Measurements from ENCODE around the gene DDX43. TPM values are rescaled to one million over a fixed set of nuclear protein-coding genes. Genes with fewer than 3 reads are reported as not detected.

Gene DDX43
- total and polyA plus RNA-seq, 4 donors, result 0.13 to 0.75 (median 0.22) TPM

DNA sequence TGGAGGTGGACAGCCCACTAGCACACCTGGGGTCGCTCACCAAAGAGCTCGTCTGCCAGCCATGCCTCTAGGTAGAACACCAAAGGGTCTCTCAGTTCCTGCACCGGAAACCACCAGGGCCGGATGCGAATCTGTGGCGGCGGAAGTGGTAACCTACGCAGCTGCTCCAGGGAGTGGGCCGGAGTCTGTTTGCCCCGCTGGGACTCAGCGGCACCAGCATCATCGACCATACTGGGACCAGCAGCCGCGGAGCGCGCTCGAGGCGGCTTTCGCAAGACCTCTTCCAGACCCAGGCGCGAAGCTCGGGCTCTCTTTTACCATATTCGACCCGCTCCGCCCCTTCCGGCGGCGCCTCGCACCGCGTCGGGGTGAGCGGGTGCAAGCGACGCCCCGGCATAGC is 25.1 kb upstream of the DDX43 start, which contains the start of gene OOEP:
Gene OOEP (minus strand): TSS at position 335 of the 400 bp plus-strand sequence. CDS start 105 bp downstream, at position 230.
- 96% methylated on average over 36 of the region's 36 CpGs for WGBS
- Histone ChIP-seq H3K27ac (ENCODE audit: low read depth in 1 of 2, low read length in 2 of 2) (no peak within 1 kb of the TSS), H3K9ac (ENCODE audit: low read depth in 1 of 2, low read length in 2 of 2) (no peak within 1 kb of the TSS), H3K4me1 (ENCODE audit: control insufficient read depth in 4 of 4, insufficient read depth in 4 of 4, low read length in 3 of 4) (no peaks in the 10 kb centered on the region), H3K36me3 (ENCODE audit: control insufficient read depth in 4 of 4, insufficient read depth in 3 of 4, low read depth in 1 of 4, low read length in 3 of 4) (no peaks in the 10 kb centered on the region), H3K27me3 (ENCODE audit: control insufficient read depth in 4 of 4, insufficient read depth in 4 of 4, low read length in 3 of 4) (no peaks in the 10 kb centered on the region), H3K4me3 (ENCODE audit: low read depth in 1 of 3, low read length in 3 of 3) (no peak within 1 kb of the TSS), H3K9me3 (ENCODE audit: control insufficient read depth in 4 of 4, low read length in 3 of 4) (peaks cover 0 to 7% (median 3%) of the 10 kb centered on the region in 4 donors)
- no peak for TF ChIP-seq ATF3 (IDR thresholded peaks at IDR 0.05)
- TF ChIP-seq, protein P1, sequence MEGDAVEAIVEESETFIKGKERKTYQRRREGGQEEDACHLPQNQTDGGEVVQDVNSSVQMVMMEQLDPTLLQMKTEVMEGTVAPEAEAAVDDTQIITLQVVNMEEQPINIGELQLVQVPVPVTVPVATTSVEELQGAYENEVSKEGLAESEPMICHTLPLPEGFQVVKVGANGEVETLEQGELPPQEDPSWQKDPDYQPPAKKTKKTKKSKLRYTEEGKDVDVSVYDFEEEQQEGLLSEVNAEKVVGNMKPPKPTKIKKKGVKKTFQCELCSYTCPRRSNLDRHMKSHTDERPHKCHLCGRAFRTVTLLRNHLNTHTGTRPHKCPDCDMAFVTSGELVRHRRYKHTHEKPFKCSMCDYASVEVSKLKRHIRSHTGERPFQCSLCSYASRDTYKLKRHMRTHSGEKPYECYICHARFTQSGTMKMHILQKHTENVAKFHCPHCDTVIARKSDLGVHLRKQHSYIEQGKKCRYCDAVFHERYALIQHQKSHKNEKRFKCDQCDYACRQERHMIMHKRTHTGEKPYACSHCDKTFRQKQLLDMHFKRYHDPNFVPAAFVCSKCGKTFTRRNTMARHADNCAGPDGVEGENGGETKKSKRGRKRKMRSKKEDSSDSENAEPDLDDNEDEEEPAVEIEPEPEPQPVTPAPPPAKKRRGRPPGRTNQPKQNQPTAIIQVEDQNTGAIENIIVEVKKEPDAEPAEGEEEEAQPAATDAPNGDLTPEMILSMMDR (IDR thresholded peaks at IDR 0.05; ENCODE audit: low read depth, low read length, missing input control), result no peak
- TF ChIP-seq NR2F2 (IDR thresholded peaks at IDR 0.05), result no peak
- no peak for TF ChIP-seq SP1 (IDR thresholded peaks at IDR 0.05)
- TF ChIP-seq RXRA (IDR thresholded peaks at IDR 0.05), result no peak
- TF ChIP-seq MAX (IDR thresholded peaks at IDR 0.05), result no peak
- TF ChIP-seq GABPA (IDR thresholded peaks at IDR 0.05 in 1 of 2, conservative IDR thresholded peaks at IDR 0.05 in 1 of 2), result no peak
- no peak for TF ChIP-seq ZBTB33 (IDR thresholded peaks at IDR 0.05)
- TF ChIP-seq HNF4A (conservative IDR thresholded peaks at IDR 0.05), result no peak
- TF ChIP-seq, protein P2, sequence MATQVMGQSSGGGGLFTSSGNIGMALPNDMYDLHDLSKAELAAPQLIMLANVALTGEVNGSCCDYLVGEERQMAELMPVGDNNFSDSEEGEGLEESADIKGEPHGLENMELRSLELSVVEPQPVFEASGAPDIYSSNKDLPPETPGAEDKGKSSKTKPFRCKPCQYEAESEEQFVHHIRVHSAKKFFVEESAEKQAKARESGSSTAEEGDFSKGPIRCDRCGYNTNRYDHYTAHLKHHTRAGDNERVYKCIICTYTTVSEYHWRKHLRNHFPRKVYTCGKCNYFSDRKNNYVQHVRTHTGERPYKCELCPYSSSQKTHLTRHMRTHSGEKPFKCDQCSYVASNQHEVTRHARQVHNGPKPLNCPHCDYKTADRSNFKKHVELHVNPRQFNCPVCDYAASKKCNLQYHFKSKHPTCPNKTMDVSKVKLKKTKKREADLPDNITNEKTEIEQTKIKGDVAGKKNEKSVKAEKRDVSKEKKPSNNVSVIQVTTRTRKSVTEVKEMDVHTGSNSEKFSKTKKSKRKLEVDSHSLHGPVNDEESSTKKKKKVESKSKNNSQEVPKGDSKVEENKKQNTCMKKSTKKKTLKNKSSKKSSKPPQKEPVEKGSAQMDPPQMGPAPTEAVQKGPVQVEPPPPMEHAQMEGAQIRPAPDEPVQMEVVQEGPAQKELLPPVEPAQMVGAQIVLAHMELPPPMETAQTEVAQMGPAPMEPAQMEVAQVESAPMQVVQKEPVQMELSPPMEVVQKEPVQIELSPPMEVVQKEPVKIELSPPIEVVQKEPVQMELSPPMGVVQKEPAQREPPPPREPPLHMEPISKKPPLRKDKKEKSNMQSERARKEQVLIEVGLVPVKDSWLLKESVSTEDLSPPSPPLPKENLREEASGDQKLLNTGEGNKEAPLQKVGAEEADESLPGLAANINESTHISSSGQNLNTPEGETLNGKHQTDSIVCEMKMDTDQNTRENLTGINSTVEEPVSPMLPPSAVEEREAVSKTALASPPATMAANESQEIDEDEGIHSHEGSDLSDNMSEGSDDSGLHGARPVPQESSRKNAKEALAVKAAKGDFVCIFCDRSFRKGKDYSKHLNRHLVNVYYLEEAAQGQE (IDR thresholded peaks at IDR 0.05), result no peak
- no peak for TF ChIP-seq TAF1 (conservative IDR thresholded peaks at IDR 0.05)
- no peak for DNase-seq (ENCODE audit: low spot score)

- Histone ChIP-seq H3K9ac (ENCODE audit: low read depth in 1 of 2, low read length in 2 of 2) (no peak overlapping the region), H3K27me3 (ENCODE audit: control insufficient read depth in 4 of 4, insufficient read depth in 4 of 4, low read length in 3 of 4) (no peaks in the 10 kb centered on the region), H3K9me3 (ENCODE audit: control insufficient read depth in 4 of 4, low read length in 3 of 4) (peaks cover 0 to 7% (median 3%) of the 10 kb centered on the region in 4 donors), H3K36me3 (ENCODE audit: control insufficient read depth in 4 of 4, insufficient read depth in 3 of 4, low read depth in 1 of 4, low read length in 3 of 4) (no peaks in the 10 kb centered on the region), H3K4me3 (ENCODE audit: low read depth in 1 of 3, low read length in 3 of 3) (no peak overlapping the region), H3K27ac (ENCODE audit: low read depth in 1 of 2, low read length in 2 of 2) (no peak overlapping the region), H3K4me1 (ENCODE audit: control insufficient read depth in 4 of 4, insufficient read depth in 4 of 4, low read length in 3 of 4) (no peaks in the 10 kb centered on the region)
- no peak for DNase-seq (ENCODE audit: low spot score)
- WGBS, result 96% methylated on average over 4 of the region's 4 CpGs
- TF ChIP-seq RXRA (IDR thresholded peaks at IDR 0.05) (no peak), RAD21 (IDR thresholded peaks at IDR 0.05) (no peak), YY1 (IDR thresholded peaks at IDR 0.05) (no peak), FOXA2 (IDR thresholded peaks at IDR 0.05) (no peak), FOXA1 (IDR thresholded peaks at IDR 0.05) (no peak), ATF3 (IDR thresholded peaks at IDR 0.05) (no peak), MAX (IDR thresholded peaks at IDR 0.05) (no peak), GABPA (IDR thresholded peaks at IDR 0.05 in 1 of 2, conservative IDR thresholded peaks at IDR 0.05 in 1 of 2) (no peak), EGR1 (IDR thresholded peaks at IDR 0.05; ENCODE audit: low read depth in 2 of 2) (no peak), TAF1 (conservative IDR thresholded peaks at IDR 0.05) (no peak), HNF4A (conservative IDR thresholded peaks at IDR 0.05) (no peak)
- TF ChIP-seq, protein P2 (IDR thresholded peaks at IDR 0.05), result no peak
- TF ChIP-seq, protein P1 (IDR thresholded peaks at IDR 0.05; ENCODE audit: low read depth, low read length, missing input control), result no peak
Measured at GRCh38 chr6:73371984-73372383, 22.6 kb upstream of the DDX43 start.

All from liver (tissue), 9 donors.